ENCODE data around the gene POU2F1.

- TF ChIP-seq CTCF (tag by site-specific recombination; IDR thresholded peaks at IDR 0.05) = no peak
- no peak for TF ChIP-seq ZNF174 (tag by site-specific recombination; IDR thresholded peaks at IDR 0.05)
- no peak for TF ChIP-seq ZNF473 (tag by site-specific recombination; IDR thresholded peaks at IDR 0.05)
Observed at GRCh38 chr1:167440776-167441175, 220.1 kb downstream of the POU2F1 start.

Measured in HEK293 (cell line).